Measurements from ENCODE around the gene NHP2.

DNA sequence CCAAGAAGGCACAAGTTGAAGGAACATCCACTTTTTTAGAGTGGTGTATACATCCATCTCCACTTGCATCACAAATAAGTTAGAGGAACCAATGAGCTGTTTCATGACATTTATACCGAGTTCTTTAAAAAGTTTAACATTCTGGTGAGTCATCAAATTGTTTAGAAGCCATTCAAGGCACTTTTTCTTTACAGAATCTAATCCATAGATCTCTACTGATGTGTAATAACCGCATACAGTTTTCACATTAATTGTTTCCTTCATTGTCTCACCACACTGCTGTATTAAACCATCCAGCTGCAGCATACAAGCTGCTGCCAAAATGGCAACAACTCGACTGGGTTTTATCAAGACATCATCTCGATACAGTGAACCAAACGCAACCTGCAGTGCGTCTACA lies 32.7 kb upstream of the NHP2 start:
- TF ChIP-seq EZH2 (IDR thresholded peaks at IDR 0.05; ENCODE audit: borderline replicate concordance, control insufficient read depth, low read depth, low read length) = no peak
- TF ChIP-seq, protein P1, sequence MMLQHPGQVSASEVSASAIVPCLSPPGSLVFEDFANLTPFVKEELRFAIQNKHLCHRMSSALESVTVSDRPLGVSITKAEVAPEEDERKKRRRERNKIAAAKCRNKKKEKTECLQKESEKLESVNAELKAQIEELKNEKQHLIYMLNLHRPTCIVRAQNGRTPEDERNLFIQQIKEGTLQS (IDR thresholded peaks at IDR 0.05; ENCODE audit: borderline replicate concordance, extremely low read depth, low read depth, low read length) = no peak
